GM23338 (cell line): ENCODE results near the gene C1RL. TPM values are rescaled to one million over a fixed set of nuclear protein-coding genes. Genes with fewer than 3 reads are reported as not detected.

ENCODE experiments used
- ATAC-seq: fragments of 200-7000 bp; cut with Tn5 transposase; 3 replicates; pipeline ENCODE4 v1.9.1; 2020
- DNase-seq: peaks from one replicate; pipeline ENCODE4 v3.0.0-alpha.2; 2015; ENCODE audit warnings: low spot score
- H2AFZ ChIP-seq: fragments of 200-600 bp; sonication (generic); 2 replicates; pipeline ENCODE4 v1.8.0; 2016; ENCODE audit warnings: antibody characterized with exemption, mild to moderate bottlenecking, moderate library complexity
- H3F3A ChIP-seq: fragments of 200-600 bp; sonication (generic); replicated peaks from 2 replicates; pipeline ENCODE4 v1.8.0; 2017; ENCODE audit warnings: antibody characterized with exemption, mixed run types, low read depth
- H3K27ac ChIP-seq: fragments of 200-600 bp; sonication (generic); 2 replicates; pipeline ENCODE4 v1.6.1; 2016; ENCODE audit warnings: low read depth
- H3K27me3 ChIP-seq: fragments of 200-600 bp; sonication (generic); 2 replicates; pipeline ENCODE4 v1.8.0; 2016; ENCODE audit warnings: mild to moderate bottlenecking, mixed run types, moderate library complexity; ENCODE audit not compliant: insufficient read depth
- H3K36me3 ChIP-seq: fragments of 200-600 bp; sonication (generic); 2 replicates; pipeline ENCODE4 v1.8.0; 2016; ENCODE audit warnings: mild to moderate bottlenecking; ENCODE audit not compliant: insufficient read depth
- H3K4me1 ChIP-seq: fragments of 200-600 bp; sonication (generic); 2 replicates; pipeline ENCODE4 v1.8.0; 2016; ENCODE audit warnings: mild to moderate bottlenecking, moderate library complexity; ENCODE audit not compliant: insufficient read depth
- H3K4me2 ChIP-seq: fragments of 200-600 bp; sonication (generic); 2 replicates; pipeline ENCODE4 v1.7.1; 2017; ENCODE audit warnings: mixed run types
- H3K4me3 ChIP-seq: fragments of 200-600 bp; sonication (generic); 2 replicates; pipeline ENCODE4 v1.6.1; 2016; ENCODE audit warnings: mixed run types
- H3K79me2 ChIP-seq: fragments of 200-600 bp; sonication (generic); replicated peaks from 2 replicates; pipeline ENCODE4 v1.8.0; 2017; ENCODE audit warnings: mild to moderate bottlenecking; ENCODE audit not compliant: insufficient read depth
- H3K9me2 ChIP-seq: fragments of 200-600 bp; sonication (generic); 2 replicates; pipeline ENCODE4 v1.8.0; 2017; ENCODE audit not compliant: insufficient read depth
- H4K20me1 ChIP-seq: fragments of 200-600 bp; sonication (generic); replicated peaks from 2 replicates; pipeline ENCODE4 v1.8.0; 2017; ENCODE audit warnings: mild to moderate bottlenecking; ENCODE audit not compliant: insufficient read depth
- H3K27ac Mint-ChIP-seq: 2 replicates; pipeline ENCODE4 v1.8.0; 2020; ENCODE audit warnings: inconsistent platforms, mild to moderate bottlenecking, moderate library complexity, mixed read lengths
- H3K27me3 Mint-ChIP-seq: 3 replicates; pipeline ENCODE4 v1.8.0; 2022; ENCODE audit warnings: low read depth, mild to moderate bottlenecking, moderate library complexity, mixed read lengths, inconsistent platforms; ENCODE audit not compliant: insufficient read depth, poor library complexity
- H3K36me3 Mint-ChIP-seq: 3 replicates; pipeline ENCODE4 v1.8.0; 2021; ENCODE audit warnings: low read depth, mild to moderate bottlenecking, inconsistent platforms, moderate library complexity, mixed read lengths
- H3K4me1 Mint-ChIP-seq: 3 replicates; pipeline ENCODE4 v1.8.0; 2020; ENCODE audit warnings: mild to moderate bottlenecking, inconsistent platforms, mixed read lengths
- H3K4me3 Mint-ChIP-seq: 3 replicates; pipeline ENCODE4 v1.8.0; 2021; ENCODE audit warnings: moderate library complexity, mild to moderate bottlenecking, inconsistent platforms, mixed read lengths
- H3K9me3 Mint-ChIP-seq: 3 replicates; pipeline ENCODE4 v1.8.0; 2020; ENCODE audit warnings: moderate library complexity, mild to moderate bottlenecking, inconsistent platforms, mixed read lengths
- CREB1 ChIP-seq: fragments of 250-450 bp; sonication (Bioruptor Pico); IDR thresholded peaks from 2 replicates; pipeline ENCODE4 v1.5.0; 2020; ENCODE audit warnings: low read depth, mild to moderate bottlenecking, moderate library complexity
- EZH2 ChIP-seq: fragments of 200-600 bp; sonication (generic); IDR thresholded peaks from one replicate; pipeline ENCODE4 v1.8.0; 2017; ENCODE audit warnings: antibody characterized with exemption, mild to moderate bottlenecking, low read depth; ENCODE audit not compliant: unreplicated experiment
- EZH2phosphoT487 ChIP-seq: fragments of 200-600 bp; sonication (generic); IDR thresholded peaks from one replicate; pipeline ENCODE4 v1.8.1; 2018; ENCODE audit warnings: antibody characterized with exemption; ENCODE audit not compliant: unreplicated experiment
- JUNB ChIP-seq: IDR thresholded peaks from one replicate; pipeline ENCODE4 v1.6.1; 2016; ENCODE audit warnings: antibody characterized with exemption; ENCODE audit not compliant: unreplicated experiment
- POLR2AphosphoS5 ChIP-seq: IDR thresholded peaks from 2 replicates; pipeline ENCODE4 v1.6.1; 2016; ENCODE audit warnings: antibody characterized with exemption, low read depth
- STAT1 ChIP-seq: IDR thresholded peaks from one replicate; pipeline ENCODE4 v1.6.1; 2016; ENCODE audit warnings: antibody characterized with exemption; ENCODE audit not compliant: unreplicated experiment
- ZNF114 ChIP-seq: fragments of 250-450 bp; sonication (Bioruptor Pico); IDR thresholded peaks from 2 replicates; pipeline ENCODE4 v1.5.0; 2020; ENCODE audit warnings: mild to moderate bottlenecking, moderate library complexity
- ZNF331 ChIP-seq: fragments of 250-450 bp; sonication (Bioruptor Pico); IDR thresholded peaks from 2 replicates; pipeline ENCODE4 v1.5.0; 2020; ENCODE audit warnings: low read depth, mild to moderate bottlenecking, moderate library complexity
- ZNF462 ChIP-seq: fragments of 250-450 bp; sonication (Bioruptor Pico); IDR thresholded peaks from 2 replicates; pipeline ENCODE4 v1.5.0; 2020; ENCODE audit warnings: mild to moderate bottlenecking, moderate library complexity
- polyA plus RNA-seq: library from polyadenylated mRNA; unstranded; fragments of >200 nt; fragmentation: Nextera tagmentation; extraction: Ambion mirVana; gene quantifications from 2 replicates; pipeline ENCODE4 v1.2.1, GENCODE V29; 2016
- total RNA-seq: library from RNA; depleted of rRNA; stranded (reverse); fragments of >200 nt; shearing (Covaris generic); gene quantifications from 2 replicates; pipeline ENCODE4 v1.2.3, GENCODE V29; 2014
- TF ChIP-seq, protein P1 (sequence below): IDR thresholded peaks from 2 replicates; pipeline ENCODE4 v1.6.1; 2016; ENCODE audit warnings: antibody characterized with exemption

The C1RL gene
- total and polyA plus RNA-seq, 2 experiments from 2014 or later = 7.3 to 8.8 TPM

- no peak for TF ChIP-seq ZNF331
- no peak for TF ChIP-seq CREB1 (CRISPR knock-in tag)
- TF ChIP-seq EZH2phosphoT487 = no peak
These were observed 532 bp upstream of the C1RL start (continued) for GRCh38 chr12:7109572-7109920.

GRCh38 chr12:7108003-7108795, 815 bp downstream of the C1RL start:
- Histone ChIP-seq H3K27ac (peak overlapping the region; percentile 80), H3K36me3 (no peaks in the 10 kb centered on the region), H3K4me3 (peak overlapping the region; percentile 81), H3K4me1 (peaks cover 12% of the 10 kb centered on the region), H3K27me3 (no peaks in the 10 kb centered on the region), H3K4me2 (peak overlapping the region; percentile 91), H4K20me1 (no peaks in the 10 kb centered on the region; the same call in 1 of the 2 replicates), H3K9me2 (no peaks in the 10 kb centered on the region), H3K79me2 (peaks cover 14% of the 10 kb centered on the region; the same call in 1 of the 2 replicates), H3F3A (no peaks in the 10 kb centered on the region), H2AFZ (peak overlapping the region; percentile 21)
- peaks cover 12% of the 10 kb centered on the region for H3K4me1 Mint-ChIP-seq
- H3K36me3 Mint-ChIP-seq = peaks cover 23% of the 10 kb centered on the region
- peaks cover 16% of the 10 kb centered on the region for H3K9me3 Mint-ChIP-seq
- peak; percentile 91 for ATAC-seq
- peak; percentile 46 for TF ChIP-seq POLR2AphosphoS5
- no peak for TF ChIP-seq ZNF331
- peak overlapping the region; percentile 94 for H3K27ac Mint-ChIP-seq
- peak; percentile 92 for DNase-seq
- H3K27me3 Mint-ChIP-seq = peaks cover 17% of the 10 kb centered on the region
- H3K4me3 Mint-ChIP-seq = peak overlapping the region; percentile 94

DNA sequence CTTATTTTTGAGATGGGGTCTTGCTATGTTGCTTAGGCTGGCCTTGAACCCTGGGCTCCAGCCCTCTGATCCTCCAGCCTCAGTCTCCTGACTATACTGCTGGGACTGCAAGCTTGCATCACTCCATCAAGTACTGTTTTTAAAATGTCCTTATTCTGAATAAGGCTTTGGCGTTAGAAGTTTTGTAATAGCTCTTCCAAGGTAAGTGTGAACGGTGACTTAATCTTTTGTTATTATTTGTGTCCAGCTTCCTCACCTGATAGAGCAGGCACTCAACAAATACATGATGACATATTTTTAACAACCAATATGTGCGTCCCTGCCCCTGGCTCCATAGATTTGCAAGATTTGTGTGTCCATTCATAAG, 1.4 kb downstream of the C1RL start:
- H3K4me1 ChIP-seq = peaks cover 12% of the 10 kb centered on the region
- H3K36me3 ChIP-seq = no peaks in the 10 kb centered on the region
- peak overlapping the region; percentile 81 for H3K4me3 ChIP-seq
- Mint-ChIP-seq H3K4me3 (peak overlapping the region; percentile 94), H3K27ac (peak overlapping the region; percentile 84), H3K4me1 (peaks cover 15% of the 10 kb centered on the region), H3K9me3 (peaks cover 16% of the 10 kb centered on the region), H3K36me3 (peaks cover 23% of the 10 kb centered on the region), H3K27me3 (peaks cover 17% of the 10 kb centered on the region)
- H3K9me2 ChIP-seq = no peaks in the 10 kb centered on the region
- no peak for DNase-seq
- peaks cover 14% of the 10 kb centered on the region; the same call in 1 of the 2 replicates for H3K79me2 ChIP-seq
- H4K20me1 ChIP-seq = no peaks in the 10 kb centered on the region; the same call in 1 of the 2 replicates
- peak overlapping the region; percentile 21; the same call in 1 of the 2 replicates for H2AFZ ChIP-seq
- no peak for ATAC-seq
- H3K27me3 ChIP-seq = no peaks in the 10 kb centered on the region
- peak overlapping the region; percentile 91 for H3K4me2 ChIP-seq
- peak overlapping the region; percentile 80; the same call in 1 of the 2 replicates for H3K27ac ChIP-seq
- H3F3A ChIP-seq = no peaks in the 10 kb centered on the region
- TF ChIP-seq ZNF331 (no peak), ZNF462 (no peak), ZNF114 (CRISPR knock-in tag) (no peak), POLR2AphosphoS5 (no peak), EZH2 (no peak), JUNB (no peak), EZH2phosphoT487 (no peak), CREB1 (CRISPR knock-in tag) (no peak), STAT1 (no peak)
- TF ChIP-seq, protein P1, sequence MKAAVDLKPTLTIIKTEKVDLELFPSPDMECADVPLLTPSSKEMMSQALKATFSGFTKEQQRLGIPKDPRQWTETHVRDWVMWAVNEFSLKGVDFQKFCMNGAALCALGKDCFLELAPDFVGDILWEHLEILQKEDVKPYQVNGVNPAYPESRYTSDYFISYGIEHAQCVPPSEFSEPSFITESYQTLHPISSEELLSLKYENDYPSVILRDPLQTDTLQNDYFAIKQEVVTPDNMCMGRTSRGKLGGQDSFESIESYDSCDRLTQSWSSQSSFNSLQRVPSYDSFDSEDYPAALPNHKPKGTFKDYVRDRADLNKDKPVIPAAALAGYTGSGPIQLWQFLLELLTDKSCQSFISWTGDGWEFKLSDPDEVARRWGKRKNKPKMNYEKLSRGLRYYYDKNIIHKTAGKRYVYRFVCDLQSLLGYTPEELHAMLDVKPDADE = no peak
